HepG2 (cell line): ENCODE measurements around the gene TMEM253. TPM values are rescaled to one million over a fixed set of nuclear protein-coding genes. Genes with fewer than 3 reads are reported as not detected.

Source experiments
- AGO2 ChIP-seq: fragments of 200-400 bp; formaldehyde crosslinking; optimal IDR thresholded peaks from 2 replicates; pipeline ENCODE3; 2017; ENCODE audit warnings: mild to moderate bottlenecking, low read depth, low read length, moderate library complexity
- AKAP8 ChIP-seq: sonication (generic); formaldehyde crosslinking; IDR thresholded peaks from 2 replicates; pipeline ENCODE4 v1.5.1; 2020; ENCODE audit warnings: mild to moderate bottlenecking, missing genetic modification reagents
- ELF4 ChIP-seq: sonication (generic); formaldehyde crosslinking; IDR thresholded peaks from 2 replicates; pipeline ENCODE4 v1.5.0; 2020; ENCODE audit warnings: missing genetic modification reagents, mild to moderate bottlenecking, moderate library complexity, borderline replicate concordance
- FOSL2 ChIP-seq: sonication (generic); formaldehyde crosslinking; IDR thresholded peaks from 2 replicates; pipeline ENCODE4 v1.4.0; 2020; ENCODE audit warnings: missing genetic modification reagents
- FOXA3 ChIP-seq: IDR thresholded peaks from 2 replicates; pipeline ENCODE4 v1.6.1; 2016; ENCODE audit warnings: missing genetic modification reagents, missing compliant biosample characterization
- FOXP4 ChIP-seq: sonication (generic); formaldehyde crosslinking; IDR thresholded peaks from 2 replicates; pipeline ENCODE4 v1.4.0; 2020; ENCODE audit warnings: missing genetic modification reagents
- KAT8 ChIP-seq: IDR thresholded peaks from 2 replicates; pipeline ENCODE4 v1.6.1; 2016; ENCODE audit warnings: missing genetic modification reagents, missing compliant biosample characterization
- MXD1 ChIP-seq: sonication (generic); formaldehyde crosslinking; IDR thresholded peaks from 2 replicates; pipeline ENCODE4 v1.4.0; 2020; ENCODE audit warnings: mild to moderate bottlenecking, missing genetic modification reagents
- MXD3 ChIP-seq: IDR thresholded peaks from 2 replicates; pipeline ENCODE4 v1.6.1; 2016; ENCODE audit warnings: mild to moderate bottlenecking, missing biosample characterization, missing genetic modification reagents
- PHF8 ChIP-seq: sonication (generic); formaldehyde crosslinking; IDR thresholded peaks from 2 replicates; pipeline ENCODE4 v1.5.0; 2020; ENCODE audit warnings: missing genetic modification reagents
- POGK ChIP-seq: sonication (generic); formaldehyde crosslinking; conservative IDR thresholded peaks from 2 replicates; pipeline ENCODE4 v1.8.0; 2022; ENCODE audit warnings: mild to moderate bottlenecking, moderate library complexity, missing genetic modification reagents
- SMC3 ChIP-seq: IDR thresholded peaks from 2 replicates; pipeline ENCODE4 v1.6.1; 2011; ENCODE audit warnings: low read length, improper control_type of control experiment
- SP5 ChIP-seq: IDR thresholded peaks from 2 replicates; pipeline ENCODE4 v1.6.1; 2016; ENCODE audit warnings: low read depth, borderline replicate concordance
- TFDP1 ChIP-seq: IDR thresholded peaks from 2 replicates; pipeline ENCODE4 v1.6.1; 2016; ENCODE audit warnings: missing compliant biosample characterization, missing genetic modification reagents, borderline replicate concordance
- ZBTB38 ChIP-seq: sonication (generic); formaldehyde crosslinking; IDR thresholded peaks from 2 replicates; pipeline ENCODE4 v1.5.1; 2020; ENCODE audit warnings: mild to moderate bottlenecking, missing genetic modification reagents
- ZBTB44 ChIP-seq: sonication (generic); formaldehyde crosslinking; IDR thresholded peaks from 2 replicates; pipeline ENCODE4 v1.4.0; 2020; ENCODE audit warnings: missing genetic modification reagents
- ZKSCAN5 ChIP-seq: sonication (generic); formaldehyde crosslinking; IDR thresholded peaks from 2 replicates; pipeline ENCODE4 v1.5.1; 2020; ENCODE audit warnings: mild to moderate bottlenecking, missing genetic modification reagents
- ZNF282 ChIP-seq: fragments of 450-650 bp; IDR thresholded peaks from 2 replicates; pipeline ENCODE4 v1.6.1; 2018; ENCODE audit not compliant: partially characterized antibody
- ZNF670 ChIP-seq: sonication (generic); formaldehyde crosslinking; IDR thresholded peaks from 2 replicates; pipeline ENCODE4 v1.8.0; 2022; ENCODE audit warnings: mild to moderate bottlenecking, missing genetic modification reagents, borderline replicate concordance
- ZNF709 ChIP-seq: sonication (generic); formaldehyde crosslinking; IDR thresholded peaks from 2 replicates; pipeline ENCODE4 v1.5.0; 2020; ENCODE audit warnings: mild to moderate bottlenecking, missing genetic modification reagents
- polyA plus RNA-seq, 8 experiments: library from polyadenylated mRNA; depleted of rRNA in 3 of 8; stranded (reverse) in 7 of 8; unstranded in 1 of 8; fragments of >200 nt; fragmentation: Illumina TruSeq in 4 of 8; extraction: Trizol in 4 of 8; gene quantifications; 2 replicates each; pipeline versions ENCODE4 v1.2.1 to v1.2.3, GENCODE V29; 2011 to 2016; ENCODE audit warnings: low read depth in 4 of 8, missing spikeins in 1 of 8, mixed read lengths in 1 of 8; ENCODE audit not compliant: insufficient read depth in 1 of 8
- total RNA-seq, 5 experiments: library from RNA; depleted of rRNA; stranded (reverse); fragments of >200 nt; fragmentation: Illumina TruSeq; extraction: Trizol; gene quantifications; 2 replicates each; pipeline ENCODE4 v1.2.3, GENCODE V29; 2016; ENCODE audit warnings: low read depth in 1 of 5

Gene TMEM253
- total and polyA plus RNA-seq, 2 of the 13 experiments (the other 11 are each of a cell fraction or from before 2014, with no cell fraction given), result 0.29 to 0.45 TPM

GRCh38 chr14:21068521-21069387 lies 32.1 kb upstream of the TMEM253 start (continued):
- TF ChIP-seq ZBTB44 (CRISPR knock-in tag), result no peak
- TF ChIP-seq AGO2, result peak; percentile 24
- TF ChIP-seq PHF8 (CRISPR knock-in tag), result peak; percentile 50
- TF ChIP-seq MXD1 (CRISPR knock-in tag), result no peak; the same call in 1 of the 2 replicates
- 0 out of 2 replicates have a peak, but pooled peaks have one; percentile 11 for TF ChIP-seq FOXP4 (CRISPR knock-in tag)
- TF ChIP-seq SP5 (CRISPR knock-in tag), result peak; percentile 10; the same call in 1 of the 2 replicates
- no peak for TF ChIP-seq ELF4 (CRISPR knock-in tag)
- peak; percentile 45; the same call in 1 of the 2 replicates for TF ChIP-seq KAT8 (CRISPR knock-in tag)
- TF ChIP-seq AKAP8, result 0 out of 2 replicates have a peak, but pooled peaks have one; percentile 39
- TF ChIP-seq ZKSCAN5 (CRISPR knock-in tag), result peak; percentile 95
- no peak for TF ChIP-seq ZNF670 (CRISPR knock-in tag)
- TF ChIP-seq POGK, result 0 out of 2 replicates have a peak, but pooled peaks have one; percentile 11
- TF ChIP-seq ZNF282, result no peak
- 0 out of 2 replicates have a peak, but pooled peaks have one; percentile 5 for TF ChIP-seq FOSL2 (CRISPR knock-in tag)
- peak; percentile 47; the same call in 1 of the 2 replicates for TF ChIP-seq MXD3 (CRISPR knock-in tag)
- peak; percentile 73; the same call in 1 of the 2 replicates for TF ChIP-seq ZNF709 (CRISPR knock-in tag)
- peak; percentile 21; the same call in 1 of the 2 replicates for TF ChIP-seq TFDP1
- peak; percentile 32; the same call in 1 of the 2 replicates for TF ChIP-seq FOXA3
- 0 out of 2 replicates have a peak, but pooled peaks have one; percentile 73 for TF ChIP-seq ZBTB38
- peak; percentile 94 for TF ChIP-seq SMC3
